PC-3 (cell line): ENCODE measurements around the gene PREX1. TPM values are rescaled to one million over a fixed set of nuclear protein-coding genes. Genes with fewer than 3 reads are reported as not detected.

Source experiments
- ATAC-seq: fragments of 200-7000 bp; cut with Tn5 transposase; 2 replicates; pipeline ENCODE4 v1.9.1; 2020; ENCODE audit warnings: mild to moderate bottlenecking, moderate library complexity
- BruUV-seq: library from RNA; stranded (reverse); fragments of 400-500 nt; replicated peaks from 2 replicates; lab custom pipeline; 2021; lab: Mats Ljungman, UMichigan
- CTCF ChIA-PET: fragments of 300-600 bp; sonication (Branson Sonifier 250); formaldehyde crosslinking; loops from one replicate; lab custom pipeline; 2022; ENCODE audit warnings: antibody characterized with exemption; lab: Charles Lee
- POLR2A ChIA-PET: fragments of 300-600 bp; sonication (Branson Sonifier 250); formaldehyde crosslinking; loops from one replicate; lab custom pipeline; 2022; ENCODE audit warnings: antibody characterized with exemption; ENCODE audit not compliant: unreplicated experiment; lab: Charles Lee
- DNase-seq: peaks from one replicate; pipeline ENCODE4 v3.0.0-alpha.2; 2015
- H2AFZ ChIP-seq: fragments of 300-600 bp; sonication (generic); 2 replicates; pipeline ENCODE4 v1.6.0; 2016; ENCODE audit warnings: antibody characterized with exemption, low read length
- H3F3A ChIP-seq: fragments of 300-600 bp; sonication (generic); one replicate; pipeline ENCODE4 v1.6.0; 2017; ENCODE audit warnings: antibody characterized with exemption, low read length, control low read depth, mild to moderate bottlenecking; ENCODE audit not compliant: unreplicated experiment
- H3K27ac ChIP-seq: fragments of 300-600 bp; sonication (generic); 2 replicates; pipeline ENCODE4 v1.5.1; 2016; ENCODE audit warnings: mild to moderate bottlenecking, low read length
- H3K27me3 ChIP-seq: fragments of 300-600 bp; sonication (generic); 2 replicates; pipeline ENCODE4 v1.6.1; 2016; ENCODE audit warnings: low read length, mixed read lengths
- H3K36me3 ChIP-seq: fragments of 300-600 bp; sonication (generic); 2 replicates; pipeline ENCODE4 v1.6.1; 2016; ENCODE audit warnings: low read depth, mixed run types, low read length, mixed read lengths
- H3K4me1 ChIP-seq: fragments of 300-600 bp; sonication (generic); 2 replicates; pipeline ENCODE4 v1.5.1; 2016; ENCODE audit warnings: low read length; ENCODE audit not compliant: insufficient read depth
- H3K4me2 ChIP-seq: fragments of 300-600 bp; sonication (generic); 2 replicates; pipeline ENCODE4 v1.6.0; 2016; ENCODE audit warnings: low read length
- H3K4me3 ChIP-seq: fragments of 300-600 bp; sonication (generic); 2 replicates; pipeline ENCODE4 v1.5.1; 2016; ENCODE audit warnings: mild to moderate bottlenecking, low read length, mixed read lengths
- H3K79me2 ChIP-seq: fragments of 300-600 bp; sonication (generic); 2 replicates; pipeline ENCODE4 v1.6.1; 2017; ENCODE audit warnings: low read length, mixed read lengths
- H3K9ac ChIP-seq: fragments of 300-600 bp; sonication (generic); 2 replicates; pipeline ENCODE4 v1.6.0; 2016; ENCODE audit warnings: mild to moderate bottlenecking, low read length
- H3K9me2 ChIP-seq: fragments of 300-600 bp; sonication (generic); replicated peaks from 2 replicates; pipeline ENCODE4 v1.6.1; 2016; ENCODE audit warnings: mixed run types, low read length, mixed read lengths
- H3K9me3 ChIP-seq: fragments of 300-600 bp; sonication (generic); 2 replicates; pipeline ENCODE4 v1.6.1; 2016; ENCODE audit warnings: low read length, mixed read lengths
- H4K20me1 ChIP-seq: fragments of 300-600 bp; sonication (generic); 2 replicates; pipeline ENCODE4 v1.6.1; 2016; ENCODE audit warnings: low read length, mixed read lengths
- EZH2 ChIP-seq: fragments of 300-600 bp; sonication (generic); IDR thresholded peaks from one replicate; pipeline ENCODE4 v1.6.1; 2017; ENCODE audit warnings: antibody characterized with exemption, mild to moderate bottlenecking, low read length; ENCODE audit not compliant: unreplicated experiment
- EZH2phosphoT487 ChIP-seq: fragments of 300-600 bp; sonication (generic); IDR thresholded peaks from 2 replicates; pipeline ENCODE4 v1.6.1; 2018; ENCODE audit warnings: mild to moderate bottlenecking, antibody characterized with exemption, low read length, borderline replicate concordance
- intact Hi-C: fragments of 100-400 bp; cut with micrococcal nuclease; formaldehyde crosslinking; loops from 2 replicates; pipeline ENCODE4 v1.9.0; 2023
- total RNA-seq: library from RNA; depleted of rRNA; stranded (reverse); fragments of >200 nt; gene quantifications from 2 replicates; pipeline ENCODE4 v1.2.3, GENCODE V29; 2014
- TF ChIP-seq, protein P1 (sequence below): fragments of 300-600 bp; sonication (generic); conservative IDR thresholded peaks from 2 replicates; pipeline ENCODE4 v1.5.1; 2017; ENCODE audit warnings: antibody characterized with exemption, low read depth, mild to moderate bottlenecking, low read length

The PREX1 gene
- total RNA-seq, 1 experiment from 2014 or later: 22.1 TPM

- Histone ChIP-seq H3K9me2 (no peaks in the 10 kb centered on the region), H3F3A (no peaks in the 10 kb centered on the region), H3K79me2 (no peaks in the 10 kb centered on the region), H2AFZ (no peak overlapping the region), H3K36me3 (no peaks in the 10 kb centered on the region), H3K27ac (no peak overlapping the region), H3K27me3 (no peaks in the 10 kb centered on the region), H3K9ac (no peak overlapping the region), H3K4me3 (no peak overlapping the region), H3K4me1 (no peaks in the 10 kb centered on the region; the same call in 1 of the 2 replicates), H3K9me3 (no peaks in the 10 kb centered on the region), H3K4me2 (no peak overlapping the region), H4K20me1 (no peaks in the 10 kb centered on the region)
- ATAC-seq: no peak
- BruUV-seq: no TSS peak
- CTCF ChIA-PET: interaction anchor here (0.6 kb wide), 1 partner anchor 659 kb away, joined by 3 read pairs; no protein-coding TSS in a partner anchor
- intact Hi-C loops: no loop called here
- DNase-seq: no peak
- POLR2A ChIA-PET: no interaction called here
- TF ChIP-seq, protein P1, sequence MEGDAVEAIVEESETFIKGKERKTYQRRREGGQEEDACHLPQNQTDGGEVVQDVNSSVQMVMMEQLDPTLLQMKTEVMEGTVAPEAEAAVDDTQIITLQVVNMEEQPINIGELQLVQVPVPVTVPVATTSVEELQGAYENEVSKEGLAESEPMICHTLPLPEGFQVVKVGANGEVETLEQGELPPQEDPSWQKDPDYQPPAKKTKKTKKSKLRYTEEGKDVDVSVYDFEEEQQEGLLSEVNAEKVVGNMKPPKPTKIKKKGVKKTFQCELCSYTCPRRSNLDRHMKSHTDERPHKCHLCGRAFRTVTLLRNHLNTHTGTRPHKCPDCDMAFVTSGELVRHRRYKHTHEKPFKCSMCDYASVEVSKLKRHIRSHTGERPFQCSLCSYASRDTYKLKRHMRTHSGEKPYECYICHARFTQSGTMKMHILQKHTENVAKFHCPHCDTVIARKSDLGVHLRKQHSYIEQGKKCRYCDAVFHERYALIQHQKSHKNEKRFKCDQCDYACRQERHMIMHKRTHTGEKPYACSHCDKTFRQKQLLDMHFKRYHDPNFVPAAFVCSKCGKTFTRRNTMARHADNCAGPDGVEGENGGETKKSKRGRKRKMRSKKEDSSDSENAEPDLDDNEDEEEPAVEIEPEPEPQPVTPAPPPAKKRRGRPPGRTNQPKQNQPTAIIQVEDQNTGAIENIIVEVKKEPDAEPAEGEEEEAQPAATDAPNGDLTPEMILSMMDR: no peak
- TF ChIP-seq EZH2 (no peak), EZH2phosphoT487 (no peak)
Observed at GRCh38 chr20:48766961-48767960, 60.5 kb downstream of the PREX1 start.

GRCh38 chr20:48766205-48766604 is 61.6 kb downstream of the PREX1 start:
- Histone ChIP-seq H3K9me2 (no peaks in the 10 kb centered on the region), H2AFZ (no peak overlapping the region), H3K4me3 (no peak overlapping the region), H3F3A (no peaks in the 10 kb centered on the region), H3K4me1 (peaks cover 3% of the 10 kb centered on the region), H3K36me3 (no peaks in the 10 kb centered on the region), H3K4me2 (no peak overlapping the region), H4K20me1 (no peaks in the 10 kb centered on the region), H3K79me2 (no peaks in the 10 kb centered on the region), H3K9ac (no peak overlapping the region), H3K9me3 (no peaks in the 10 kb centered on the region), H3K27ac (no peak overlapping the region), H3K27me3 (no peaks in the 10 kb centered on the region)
- POLR2A ChIA-PET: no interaction called here
- no peak for DNase-seq
- TF ChIP-seq EZH2phosphoT487: no peak
- no peak for TF ChIP-seq EZH2
- TF ChIP-seq, protein P1: no peak
- ATAC-seq: no peak
- intact Hi-C loops: no loop called here
- BruUV-seq: no TSS peak
- CTCF ChIA-PET: interaction anchor here (0.6 kb wide), 1 partner anchor 660 kb away, joined by 3 read pairs; no protein-coding TSS in a partner anchor

GRCh38 chr20:48765359-48765758 is 62.4 kb downstream of the PREX1 start:
- BruUV-seq: no TSS peak
- POLR2A ChIA-PET: no interaction called here
- Histone ChIP-seq H2AFZ (no peak overlapping the region), H3K36me3 (no peaks in the 10 kb centered on the region), H3K4me1 (peaks cover 12% of the 10 kb centered on the region), H3K79me2 (no peaks in the 10 kb centered on the region), H3K9me2 (no peaks in the 10 kb centered on the region), H3K27me3 (no peaks in the 10 kb centered on the region), H3K27ac (no peak overlapping the region), H3F3A (no peaks in the 10 kb centered on the region), H3K4me2 (no peak overlapping the region), H4K20me1 (no peaks in the 10 kb centered on the region), H3K9ac (no peak overlapping the region), H3K4me3 (no peak overlapping the region), H3K9me3 (no peaks in the 10 kb centered on the region)
- no peak for DNase-seq
- ATAC-seq: no peak
- CTCF ChIA-PET: no interaction called here
- intact Hi-C loops: no loop called here
- TF ChIP-seq EZH2phosphoT487: no peak
